ENCODE data around the gene CTCFL. TPM values are rescaled to one million over a fixed set of nuclear protein-coding genes. Genes with fewer than 3 reads are reported as not detected.

Gene CTCFL
- total RNA-seq, 1 experiment from 2014 or later, result not detected

GRCh38 chr20:57498425-57499400 lies 26.2 kb downstream of the CTCFL start:
- H3K79me2 ChIP-seq (ENCODE audit: low read depth), result no peaks in the 10 kb centered on the region
- intact Hi-C loops (cut with micrococcal nuclease; ENCODE audit: unreplicated experiment), result loop anchor here (5.0 kb wide), 2 partner anchors 94 to 406 kb away; no protein-coding TSS in a partner anchor
- H3K9me3 ChIP-seq (ENCODE audit: insufficient read depth, low read depth), result no peaks in the 10 kb centered on the region
- no peaks in the 10 kb centered on the region for H3F3A ChIP-seq (ENCODE audit: insufficient read depth, low read depth)
- H3K36me3 ChIP-seq (ENCODE audit: low read depth), result no peaks in the 10 kb centered on the region
- no peak overlapping the region for H3K4me2 ChIP-seq
- TF ChIP-seq EZH2 (IDR thresholded peaks at IDR 0.05; ENCODE audit: low read depth) (no peak), CTCF (conservative IDR thresholded peaks at IDR 0.05) (peak; percentile 61)
- no peak overlapping the region for H3K4me3 ChIP-seq
- CTCF ChIA-PET, result no interaction called here
- no peak overlapping the region for H2AFZ ChIP-seq
- peaks cover 12% of the 10 kb centered on the region for H3K4me1 ChIP-seq (replicated peaks; ENCODE audit: insufficient read depth)
- DNase-seq, result peak in 1 of 2 experiments; percentile 27
- POLR2A ChIA-PET (ENCODE audit: unreplicated experiment), result no interaction called here
- H4K20me1 ChIP-seq (ENCODE audit: insufficient read depth), result no peaks in the 10 kb centered on the region
- H3K27me3 ChIP-seq (ENCODE audit: insufficient read depth, low read depth), result no peaks in the 10 kb centered on the region
- no peaks in the 10 kb centered on the region for H3K9me2 ChIP-seq (ENCODE audit: insufficient read depth)
- no TSS peak for BruUV-seq (replicated peaks)
- no peak overlapping the region for H3K27ac ChIP-seq

GRCh38 chr20:57496592-57496991 lies 28.3 kb downstream of the CTCFL start:
- H3K9me3 ChIP-seq (ENCODE audit: insufficient read depth, low read depth), result no peaks in the 10 kb centered on the region
- no peak for DNase-seq
- H3K4me2 ChIP-seq, result no peak overlapping the region
- intact Hi-C loops (cut with micrococcal nuclease; ENCODE audit: unreplicated experiment), result loop anchor here (5.0 kb wide), 2 partner anchors 96 to 404 kb away; no protein-coding TSS in a partner anchor
- H3K9me2 ChIP-seq (ENCODE audit: insufficient read depth), result no peaks in the 10 kb centered on the region
- no peaks in the 10 kb centered on the region for H4K20me1 ChIP-seq (ENCODE audit: insufficient read depth)
- no peak for TF ChIP-seq CTCF (conservative IDR thresholded peaks at IDR 0.05)
- TF ChIP-seq EZH2 (IDR thresholded peaks at IDR 0.05; ENCODE audit: low read depth), result no peak
- peaks cover 6% of the 10 kb centered on the region; the same call in 1 of the 2 replicates for H3K27me3 ChIP-seq (ENCODE audit: insufficient read depth, low read depth)
- POLR2A ChIA-PET (ENCODE audit: unreplicated experiment), result no interaction called here
- BruUV-seq (replicated peaks), result no TSS peak
- peaks cover 12% of the 10 kb centered on the region for H3K4me1 ChIP-seq (replicated peaks; ENCODE audit: insufficient read depth)
- no peaks in the 10 kb centered on the region for H3K79me2 ChIP-seq (ENCODE audit: low read depth)
- H2AFZ ChIP-seq, result no peak overlapping the region
- CTCF ChIA-PET, result interaction anchor here (0.7 kb wide), 1 partner anchor 113 kb away, joined by 5 read pairs; no protein-coding TSS in a partner anchor
- no peak overlapping the region for H3K27ac ChIP-seq
- H3F3A ChIP-seq (ENCODE audit: insufficient read depth, low read depth), result no peaks in the 10 kb centered on the region
- H3K36me3 ChIP-seq (ENCODE audit: low read depth), result no peaks in the 10 kb centered on the region
- no peak overlapping the region for H3K4me3 ChIP-seq

GRCh38 chr20:57495978-57496377 lies 29.0 kb downstream of the CTCFL start:
- peaks cover 6% of the 10 kb centered on the region; the same call in 1 of the 2 replicates for H3K27me3 ChIP-seq (ENCODE audit: insufficient read depth, low read depth)
- no TSS peak for BruUV-seq (replicated peaks)
- no peak overlapping the region for H3K4me3 ChIP-seq
- H4K20me1 ChIP-seq (ENCODE audit: insufficient read depth), result no peaks in the 10 kb centered on the region
- no peak overlapping the region for H3K27ac ChIP-seq
- intact Hi-C loops (cut with micrococcal nuclease; ENCODE audit: unreplicated experiment), result loop anchor here (1.0 to 5.0 kb wide), 4 partner anchors 61 to 404 kb away; no protein-coding TSS in a partner anchor
- H3K4me2 ChIP-seq, result no peak overlapping the region
- no peaks in the 10 kb centered on the region for H3F3A ChIP-seq (ENCODE audit: insufficient read depth, low read depth)
- TF ChIP-seq EZH2 (IDR thresholded peaks at IDR 0.05; ENCODE audit: low read depth), result no peak
- TF ChIP-seq CTCF (conservative IDR thresholded peaks at IDR 0.05), result no peak
- no peak for DNase-seq
- no peaks in the 10 kb centered on the region for H3K36me3 ChIP-seq (ENCODE audit: low read depth)
- H3K79me2 ChIP-seq (ENCODE audit: low read depth), result no peaks in the 10 kb centered on the region
- no peak overlapping the region for H2AFZ ChIP-seq
- ChIA-PET POLR2A (ENCODE audit: unreplicated experiment) (no interaction called here), CTCF (interaction anchor here (0.6 to 0.7 kb wide), 3 partner anchors 31 to 112 kb away, joined by 5 to 24 read pairs (median 7); no protein-coding TSS in a partner anchor)
- no peaks in the 10 kb centered on the region for H3K9me2 ChIP-seq (ENCODE audit: insufficient read depth)
- H3K4me1 ChIP-seq (replicated peaks; ENCODE audit: insufficient read depth), result peaks cover 7% of the 10 kb centered on the region
- H3K9me3 ChIP-seq (ENCODE audit: insufficient read depth, low read depth), result no peaks in the 10 kb centered on the region
